Inflammatory macrophage treated with lipopolysaccharide for 1 hour (primary cell): ENCODE measurements around the gene EPHA5.

ENCODE experiments used
- DNase-seq, 2 donors: peaks; one replicate each; pipeline ENCODE4 v3.0.0-alpha.2; 2020 to 2022

Gene EPHA5

GRCh38 chr4:65482410-65482809 is 187.9 kb downstream of the EPHA5 start:
- no peak for DNase-seq

DNA sequence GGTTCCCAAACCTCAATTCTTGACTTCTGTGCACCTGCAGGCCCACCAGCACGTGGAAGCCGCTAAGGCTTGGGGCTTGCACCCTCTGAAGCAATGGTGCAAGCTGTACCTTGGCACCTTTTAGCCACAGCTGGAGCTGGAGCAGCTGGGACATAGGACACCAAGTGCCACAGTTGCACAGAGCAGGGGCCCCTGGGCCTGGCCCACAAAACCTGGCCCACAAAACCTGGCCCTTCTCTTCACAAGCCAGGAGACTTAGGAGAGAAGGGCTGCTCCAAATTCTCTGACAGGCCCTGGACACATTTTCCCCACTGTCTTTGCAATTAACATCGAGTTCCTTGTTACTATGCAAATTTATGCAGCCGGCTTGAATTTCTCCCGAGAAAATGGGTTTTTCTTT is 197.8 kb downstream of the EPHA5 start:
- no peak for DNase-seq

GRCh38 chr4:65467068-65467680 is 203.1 kb downstream of the EPHA5 start:
- no peak for DNase-seq

DNA sequence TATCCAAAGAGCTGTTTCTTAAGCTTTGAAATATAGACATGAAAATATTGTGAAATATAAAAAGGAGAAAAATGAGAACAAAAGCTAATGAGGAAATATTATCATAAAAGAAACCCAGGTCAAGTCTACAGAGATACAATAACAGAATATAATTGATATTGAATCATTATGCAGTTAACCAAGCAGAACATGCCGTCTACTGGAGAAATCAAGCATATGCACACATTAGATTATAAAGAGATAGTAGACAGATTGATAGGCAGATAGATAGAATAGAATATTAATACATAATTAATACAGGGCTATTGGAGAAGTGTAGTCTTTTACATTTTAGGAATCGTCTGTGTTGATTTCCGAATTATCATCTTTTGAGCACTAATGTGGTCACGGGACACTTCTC is 208.5 kb downstream of the EPHA5 start:
- no peak for DNase-seq

- DNase-seq = no peak
Measured at GRCh38 chr4:65457011-65457410, 213.3 kb downstream of the EPHA5 start.

DNA sequence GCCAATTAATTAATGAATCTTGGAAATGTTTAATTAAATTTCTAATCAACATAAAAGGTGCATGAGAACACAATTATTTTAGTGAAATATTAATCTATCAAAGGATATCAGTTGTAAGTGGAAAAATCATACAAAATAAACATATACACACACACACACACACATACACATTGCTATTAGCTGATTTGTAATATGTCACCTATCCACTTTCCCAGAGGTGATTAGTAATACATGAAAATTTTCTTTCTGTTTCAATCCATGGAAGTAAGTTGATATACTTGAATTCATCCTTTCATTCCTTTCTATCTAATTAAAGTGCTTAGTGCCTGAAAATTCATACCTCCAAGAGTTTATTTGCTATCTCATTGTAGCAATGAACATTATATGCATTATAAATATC is 213.7 kb downstream of the EPHA5 start:
- no peak for DNase-seq

GRCh38 chr4:65453398-65453797 is 216.9 kb downstream of the EPHA5 start:
- no peak for DNase-seq

GRCh38 chr4:65450899-65451298 is 219.4 kb downstream of the EPHA5 start:
- no peak for DNase-seq

DNA sequence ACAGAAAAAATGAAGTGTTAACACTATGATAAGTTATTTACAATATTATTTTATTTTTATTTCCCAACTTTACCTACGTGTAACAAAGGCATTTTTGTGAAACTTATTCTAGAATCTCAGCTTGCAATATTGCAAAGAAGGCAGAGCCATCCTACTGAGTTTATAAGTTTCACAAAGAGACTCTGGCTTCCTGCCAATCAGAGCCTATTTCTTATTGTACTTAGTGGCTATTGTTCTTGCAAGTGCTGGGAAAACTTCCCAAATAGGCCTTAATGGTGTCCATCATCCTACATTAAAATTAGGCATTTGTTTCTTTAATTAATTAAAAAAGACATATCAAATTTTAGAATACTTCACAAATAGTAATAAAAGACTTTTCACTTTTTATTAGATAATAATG is 233.2 kb downstream of the EPHA5 start:
- no peak for DNase-seq

DNA sequence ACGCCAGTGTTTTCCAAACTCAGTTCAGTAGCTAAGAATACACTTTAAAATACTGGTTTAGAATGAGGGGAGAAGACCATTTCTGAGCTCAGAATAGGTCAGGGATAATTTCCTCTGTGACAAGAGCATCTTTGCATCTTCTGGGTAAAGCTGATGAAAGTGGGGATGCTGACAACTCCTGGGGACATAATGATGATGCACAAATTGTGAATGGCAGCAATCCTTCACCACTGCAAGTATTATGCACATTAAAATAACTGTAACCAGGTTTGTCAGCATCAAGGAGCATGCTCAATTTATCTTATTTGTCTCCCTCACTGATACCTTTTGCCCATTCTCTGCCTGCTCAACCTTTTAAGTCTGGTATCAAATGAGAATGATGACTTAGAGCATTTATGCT is 248.2 kb downstream of the EPHA5 start:
- no peak for DNase-seq

DNA sequence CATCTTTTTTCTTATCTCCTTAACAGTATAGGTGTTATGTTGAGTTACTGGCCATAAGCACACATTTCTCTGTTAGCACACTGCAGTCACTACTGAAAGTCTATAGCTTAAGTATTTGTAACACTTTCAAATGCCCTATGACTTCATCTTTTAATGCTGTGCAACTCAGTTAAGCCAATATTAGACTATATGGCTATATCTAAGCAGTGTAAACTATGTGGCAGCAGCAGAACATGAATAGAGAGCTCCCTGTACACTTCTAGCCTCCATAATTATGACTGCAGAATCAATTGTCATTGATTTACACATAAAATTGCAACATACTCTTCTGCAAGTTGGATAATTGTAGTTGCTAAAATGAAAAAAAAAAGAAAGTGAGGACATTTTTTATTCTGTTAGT is 250.3 kb downstream of the EPHA5 start:
- DNase-seq = no peak

GRCh38 chr4:65416891-65417290 is 253.4 kb downstream of the EPHA5 start:
- no peak for DNase-seq

- no peak for DNase-seq
Measured at GRCh38 chr4:65407483-65407882, 262.8 kb downstream of the EPHA5 start.

GRCh38 chr4:65401083-65401482 is 269.2 kb downstream of the EPHA5 start:
- no peak for DNase-seq

DNA sequence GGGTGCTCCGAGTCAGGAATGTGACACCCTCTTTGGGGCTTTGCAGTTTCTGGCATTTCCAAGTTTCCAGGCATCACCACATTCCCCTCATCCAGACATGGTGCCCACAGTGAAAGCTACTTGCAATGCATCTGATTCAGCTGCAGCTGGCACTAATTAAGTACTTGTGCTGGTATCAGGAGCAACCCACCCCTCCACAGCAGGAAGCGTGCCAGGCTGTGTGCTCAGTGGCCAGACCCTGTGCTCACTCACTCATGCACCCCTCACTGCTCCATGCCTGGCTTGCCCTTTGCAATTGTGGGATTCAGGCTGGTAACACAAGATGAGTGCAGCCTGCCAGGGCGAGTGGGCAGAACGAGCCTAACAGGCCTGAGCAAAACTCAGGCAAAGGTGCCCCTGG is 271.2 kb downstream of the EPHA5 start:
- no peak for DNase-seq

- DNase-seq = no peak
Measured at GRCh38 chr4:65393078-65393477, 277.2 kb downstream of the EPHA5 start.

- no peak for DNase-seq
Measured at GRCh38 chr4:65392488-65392887, 277.8 kb downstream of the EPHA5 start.

- DNase-seq = no peak
Measured at GRCh38 chr4:65391814-65392213, 278.5 kb downstream of the EPHA5 start.

GRCh38 chr4:65391382-65391781 is 278.9 kb downstream of the EPHA5 start:
- no peak for DNase-seq

DNA sequence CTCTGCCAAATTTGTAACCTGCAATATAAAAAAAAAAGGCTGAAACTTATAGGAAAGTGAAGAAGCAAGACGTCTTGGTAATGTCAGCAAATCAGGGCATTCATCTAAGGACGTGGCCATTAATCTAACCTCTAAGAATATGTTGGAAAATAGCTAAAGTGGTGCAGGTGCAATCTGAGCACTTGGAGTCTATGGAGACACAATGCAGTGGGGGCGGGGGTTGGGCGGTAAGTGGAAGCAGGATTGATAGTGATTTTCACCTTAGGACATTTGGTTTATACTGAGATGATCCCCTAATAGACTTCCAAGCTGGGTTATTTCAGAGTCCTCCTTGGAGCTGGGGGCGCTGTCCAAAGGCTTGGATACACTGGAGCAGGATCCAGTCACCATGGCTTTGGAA is 283.4 kb downstream of the EPHA5 start:
- DNase-seq = no peak

GRCh38 chr4:65383589-65384305 is 286.5 kb downstream of the EPHA5 start:
- no peak for DNase-seq

DNA sequence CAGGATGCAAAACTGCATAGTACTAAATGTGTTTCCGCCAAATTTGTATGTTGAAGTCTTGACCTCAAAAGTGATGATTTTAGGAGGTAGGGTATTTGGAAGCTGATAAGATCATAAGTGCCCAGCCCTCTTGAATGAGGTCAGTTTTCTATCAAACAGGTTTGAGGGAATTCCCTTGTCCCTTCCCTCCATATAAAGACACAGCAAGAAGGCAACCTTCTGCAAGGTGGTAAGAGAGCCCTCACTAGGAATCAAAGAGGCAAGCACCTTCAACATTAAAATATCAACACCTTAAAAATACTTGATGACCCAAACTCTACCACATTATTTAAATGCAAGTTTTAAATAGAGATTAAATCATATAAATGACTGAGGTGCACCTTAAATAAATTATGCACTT is 288.6 kb downstream of the EPHA5 start:
- no peak for DNase-seq

- DNase-seq = no peak
Measured at GRCh38 chr4:65370709-65371108, 299.6 kb downstream of the EPHA5 start.

DNA sequence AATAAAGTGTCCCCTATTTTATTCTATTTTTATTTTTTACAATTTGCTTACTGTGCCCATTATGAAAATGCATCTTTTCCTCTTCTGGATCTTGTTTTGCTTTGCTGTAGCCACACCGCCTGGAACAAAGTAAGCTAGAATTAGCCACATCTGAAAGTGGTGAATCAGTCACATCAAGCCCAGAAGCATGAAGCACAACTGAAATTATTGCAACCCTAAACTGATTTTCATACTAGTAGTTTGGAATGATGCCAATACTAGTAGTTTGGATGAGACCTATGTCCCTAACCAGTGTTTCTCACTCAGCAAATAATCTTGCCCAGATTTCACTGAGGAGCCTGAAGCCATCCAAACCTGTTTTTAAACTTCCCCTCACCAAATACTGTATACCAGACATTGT is 303.0 kb downstream of the EPHA5 start:
- DNase-seq = no peak

- no peak for DNase-seq
Measured at GRCh38 chr4:65358914-65359313, 311.4 kb downstream of the EPHA5 start.
